K562 (cell line): ENCODE results near the gene DBH. TPM values are rescaled to one million over a fixed set of nuclear protein-coding genes. Genes with fewer than 3 reads are reported as not detected.

Experiments
- ATAC-seq: fragments of 200-7000 bp; cut with Tn5 transposase; 3 replicates; pipeline ENCODE4 v1.9.1; 2020; ENCODE audit warnings: moderate library complexity
- BruUV-seq: library from RNA; stranded (reverse); fragments of 400-500 nt; replicated peaks from 2 replicates; lab custom pipeline; 2021; lab: Mats Ljungman, UMichigan
- CTCF ChIA-PET: fragments of 300-600 bp; formaldehyde crosslinking; extraction: SDS; loops from one replicate; lab custom pipeline; 2021; ENCODE audit warnings: low intra/inter-chr PET ratio; lab: Yijun Ruan, JAX
- POLR2A ChIA-PET: fragments of 300-600, 350-650 bp; sonication (Branson Sonifier 250); formaldehyde crosslinking; extraction: SDS; loops from one replicate; lab custom pipeline; 2021; ENCODE audit warnings: antibody characterized with exemption, inconsistent platforms; lab: Yijun Ruan, JAX
- DNase-seq, 4 experiments: peaks; one replicate each; pipeline versions ENCODE4 v3.0.0 to v3.0.0-alpha.2; 2011 to 2018; ENCODE audit warnings: low spot score in 3 of 4, mixed read lengths in 3 of 4; ENCODE audit errors: extremely low read depth in 1 of 4
- FAIRE-seq: peaks from 2 replicates; lab custom pipeline; 2011; peaks lifted over from hg19 to GRCh38; lab: Jason Lieb, UNC
- H2AFZ ChIP-seq: 2 replicates; pipeline ENCODE4 v1.6.0; 2011; ENCODE audit warnings: low read depth, low read length, control low read depth, inconsistent platforms
- H3K27ac ChIP-seq: fragments of 200-600 bp; 3 replicates; pipeline ENCODE4 v1.8.0; 2011; ENCODE audit warnings: low read depth, mild to moderate bottlenecking, control low read depth, inconsistent platforms, low read length, moderate library complexity, mixed read lengths; ENCODE audit errors: extremely low read depth
- H3K27me3 ChIP-seq, 2 experiments: fragments of 300-600 bp in 1 of 2; 2 replicates in 1 of 2; 3 replicates in 1 of 2; pipeline versions ENCODE4 v1.6.0 to v1.8.0; 2011; ENCODE audit warnings: inconsistent platforms in 2 of 2, low read length in 2 of 2, mild to moderate bottlenecking in 1 of 2, mixed read lengths in 1 of 2, moderate library complexity in 1 of 2; ENCODE audit not compliant: control insufficient read depth in 2 of 2, insufficient read depth in 2 of 2
- H3K36me3 ChIP-seq: fragments of 300-600 bp; 3 replicates; pipeline ENCODE4 v1.8.0; 2011; ENCODE audit warnings: mild to moderate bottlenecking, low read length, inconsistent platforms; ENCODE audit not compliant: control insufficient read depth, insufficient read depth
- H3K4me1 ChIP-seq, 2 experiments: fragments of 200-600 bp in 1 of 2; replicated peaks in 1 of 2; 2 replicates in 1 of 2; 3 replicates in 1 of 2; pipeline versions ENCODE4 v1.5.1 to v1.8.0; 2011; ENCODE audit warnings: inconsistent platforms in 2 of 2, low read length in 2 of 2, mild to moderate bottlenecking in 1 of 2, mixed read lengths in 1 of 2, moderate library complexity in 1 of 2; ENCODE audit not compliant: control insufficient read depth in 2 of 2, insufficient read depth in 2 of 2
- H3K4me2 ChIP-seq: 2 replicates; pipeline ENCODE4 v1.6.1; 2011; ENCODE audit warnings: low read length, control low read depth, inconsistent platforms, mixed read lengths; ENCODE audit not compliant: insufficient read depth
- H3K4me3 ChIP-seq: fragments of 200-600 bp; sonication (generic), shearing (Covaris generic); 2 replicates; pipeline ENCODE4 v1.5.1; 2016; ENCODE audit warnings: control low read depth, inconsistent platforms
- H3K79me2 ChIP-seq: fragments of 200-600 bp; 3 replicates; pipeline ENCODE4 v1.8.0; 2011; ENCODE audit warnings: low read length, inconsistent platforms; ENCODE audit not compliant: control insufficient read depth, insufficient read depth
- H3K9ac ChIP-seq, 2 experiments: 2 replicates each; pipeline versions ENCODE4 v1.6.0 to v1.6.1; 2011; ENCODE audit warnings: low read depth in 2 of 2, low read length in 2 of 2, control low read depth in 1 of 2, inconsistent platforms in 1 of 2, mild to moderate bottlenecking in 1 of 2, mixed read lengths in 1 of 2; ENCODE audit not compliant: insufficient read depth in 1 of 2
- H3K9me1 ChIP-seq: one replicate; pipeline ENCODE4 v1.6.0; 2011; ENCODE audit warnings: inconsistent platforms, mild to moderate bottlenecking, low read length, moderate library complexity; ENCODE audit not compliant: control insufficient read depth, insufficient read depth
- H3K9me3 ChIP-seq: replicated peaks from 2 replicates; pipeline ENCODE4 v1.5.1; 2011; ENCODE audit warnings: low read depth, low read length, inconsistent platforms; ENCODE audit not compliant: control insufficient read depth, insufficient read depth
- H4K20me1 ChIP-seq: replicated peaks from 2 replicates; pipeline ENCODE4 v1.6.1; 2011; ENCODE audit warnings: low read length, inconsistent platforms, mixed read lengths; ENCODE audit not compliant: control insufficient read depth, insufficient read depth
- FOS ChIP-seq: IDR thresholded peaks from 3 replicates; pipeline ENCODE4 v1.6.1; 2011; ENCODE audit not compliant: insufficient read length; ENCODE audit errors: extremely low read depth
- LARP7 ChIP-seq: fragments of 450-650 bp; IDR thresholded peaks from 2 replicates; pipeline ENCODE4 v1.6.1; 2016
- SMARCA5 ChIP-seq: fragments of 450-650 bp; IDR thresholded peaks from 2 replicates; pipeline ENCODE4 v1.6.1; 2016
- U2AF1 ChIP-seq: fragments of 200-400 bp; formaldehyde crosslinking; optimal IDR thresholded peaks from 2 replicates; pipeline ENCODE3; 2017; ENCODE audit warnings: mild to moderate bottlenecking, low read depth, low read length, moderate library complexity
- WHSC1 ChIP-seq: IDR thresholded peaks from one replicate; pipeline ENCODE4 v1.6.1; 2012; ENCODE audit warnings: low read length, control low read depth, inconsistent platforms
- ZNF197 ChIP-seq: fragments of 200-800 bp; sonication (Bioruptor generic); IDR thresholded peaks from 2 replicates; pipeline ENCODE4 v1.6.1; 2016; ENCODE audit warnings: low read depth, missing genetic modification characterization, missing compliant biosample characterization
- ZNF347 ChIP-seq: fragments of 450-650 bp; formaldehyde crosslinking; IDR thresholded peaks from 2 replicates; pipeline ENCODE4 v1.4.0; 2020; ENCODE audit warnings: low read depth, mild to moderate bottlenecking, moderate library complexity
- WGBS: fragments of 100-300 bp; shearing (Covaris generic); methylation state at CpG from one replicate; pipeline ENCODE4 v1.1.6; 2016; ENCODE audit warnings: low coverage, mixed read lengths; ENCODE audit not compliant: insufficient coverage; ENCODE audit errors: missing lambda C conversion rate; 5-methylcytosine and 5-hydroxymethylcytosine counted together
- in situ Hi-C: fragments of 300-500 bp; cut with MboI; formaldehyde crosslinking; loops from 4 replicates; pipeline ENCODE4 v1.15.0; 2018; ENCODE audit warnings: inconsistent platforms, mixed read lengths
- intact Hi-C: fragments of 100-400 bp; cut with micrococcal nuclease; formaldehyde crosslinking; loops from 2 replicates; pipeline ENCODE4 v1.14.2; 2022
- polyA plus RNA-seq, 8 experiments: library from polyadenylated mRNA; depleted of rRNA in 4 of 8; stranded (reverse) in 5 of 8; unstranded in 3 of 8; fragments of >200 nt; fragmentation: Nextera tagmentation in 2 of 8; fragmentation: Illumina TruSeq in 1 of 8; extraction: Ambion mirVana in 2 of 8; extraction: Trizol in 1 of 8; gene quantifications; 2 replicates each; pipeline versions ENCODE4 v1.2.1 to v1.2.3, GENCODE V29; 2011 to 2014; ENCODE audit warnings: inconsistent platforms in 1 of 8, missing spikeins in 1 of 8
- total RNA-seq, 7 experiments: library from RNA; depleted of rRNA in 6 of 7; stranded (reverse); fragments of >200 nt in 6 of 7; fragmentation: Illumina TruSeq in 2 of 7; extraction: Trizol in 2 of 7; gene quantifications; 2 replicates each; pipeline versions ENCODE4 v1.2.1 to v1.2.3, GENCODE V29; 2011 to 2021; ENCODE audit warnings: low replicate concordance in 1 of 7
- TF ChIP-seq, protein P1 (sequence below): fragments of 450-650 bp; IDR thresholded peaks from 2 replicates; pipeline ENCODE4 v1.6.1; 2016; ENCODE audit warnings: missing biosample characterization, missing genetic modification characterization
- TF ChIP-seq, protein P2 (sequence below), 3 experiments: fragments of 200-800 bp in 1 of 3; sonication (Bioruptor generic) in 1 of 3; sonication (generic) in 1 of 3; formaldehyde crosslinking in 1 of 3; IDR thresholded peaks; 2 replicates each; pipeline versions ENCODE4 v1.6.1 to v1.8.0; 2016 to 2022; ENCODE audit warnings: mild to moderate bottlenecking in 2 of 3, missing compliant biosample characterization in 2 of 3, missing genetic modification characterization in 2 of 3, missing genetic modification reagents in 1 of 3

DBH gene
- total and polyA plus RNA-seq, 9 of the 15 experiments (the other 6 are each of a cell fraction or from before 2014, with no cell fraction given) = not detected

DNA sequence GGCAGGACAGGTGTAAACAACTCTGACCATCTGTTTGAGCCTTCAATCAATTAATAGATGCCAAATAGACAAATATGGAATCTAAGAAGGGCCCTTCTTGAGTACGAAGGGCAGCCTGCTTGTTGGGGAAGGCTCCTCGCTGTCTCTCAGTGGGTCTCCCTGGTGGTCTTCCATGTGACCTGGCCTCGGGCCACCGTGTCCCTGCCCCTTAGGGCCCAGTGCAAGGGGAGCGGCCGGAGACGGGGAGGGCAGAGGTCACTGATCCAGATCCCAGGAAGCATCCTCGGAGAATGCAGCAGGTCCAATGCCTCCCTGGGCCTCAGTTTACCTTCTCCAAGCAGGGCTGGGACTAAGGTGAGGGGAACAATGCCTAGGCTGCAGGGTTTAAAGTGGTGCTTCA, 2.5 kb downstream of the DBH start:
- H3K4me3 ChIP-seq = no peak overlapping the region
- no peak overlapping the region for H3K9ac ChIP-seq
- BruUV-seq = no TSS peak
- no peak overlapping the region for H3K27ac ChIP-seq
- no peaks in the 10 kb centered on the region for H3K9me3 ChIP-seq
- H3K9me1 ChIP-seq = peaks cover 3% of the 10 kb centered on the region
- H3K79me2 ChIP-seq = no peaks in the 10 kb centered on the region
- TF ChIP-seq ZNF197 (CRISPR knock-in tag) = no peak
- TF ChIP-seq, protein P1, sequence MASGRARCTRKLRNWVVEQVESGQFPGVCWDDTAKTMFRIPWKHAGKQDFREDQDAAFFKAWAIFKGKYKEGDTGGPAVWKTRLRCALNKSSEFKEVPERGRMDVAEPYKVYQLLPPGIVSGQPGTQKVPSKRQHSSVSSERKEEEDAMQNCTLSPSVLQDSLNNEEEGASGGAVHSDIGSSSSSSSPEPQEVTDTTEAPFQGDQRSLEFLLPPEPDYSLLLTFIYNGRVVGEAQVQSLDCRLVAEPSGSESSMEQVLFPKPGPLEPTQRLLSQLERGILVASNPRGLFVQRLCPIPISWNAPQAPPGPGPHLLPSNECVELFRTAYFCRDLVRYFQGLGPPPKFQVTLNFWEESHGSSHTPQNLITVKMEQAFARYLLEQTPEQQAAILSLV (tag) = no peak
- TF ChIP-seq ZNF347 (CRISPR knock-in tag) = no peak
- TF ChIP-seq, all 486 proteins: peak for 0
- H2AFZ ChIP-seq = no peak overlapping the region
- no peak for DNase-seq
- H3K4me2 ChIP-seq = no peak overlapping the region
- H3K4me1 ChIP-seq = peaks cover 0 to 5% of the 10 kb centered on the region in 2 experiments; a peak in 3 of 5 replicates
- no peak for FAIRE-seq
- in situ Hi-C loops = no loop called here
- POLR2A ChIA-PET = no interaction called here
- ATAC-seq = no peak
- 1% methylated on average over 8 of the region's 8 CpGs for WGBS
- no peaks in the 10 kb centered on the region for H3K36me3 ChIP-seq
- CTCF ChIA-PET = no interaction called here
- peaks cover 16% of the 10 kb centered on the region for H4K20me1 ChIP-seq
- intact Hi-C loops = no loop called here
- peaks cover 7 to 89% of the 10 kb centered on the region in 2 experiments; a peak in 4 of 5 replicates for H3K27me3 ChIP-seq

DNA sequence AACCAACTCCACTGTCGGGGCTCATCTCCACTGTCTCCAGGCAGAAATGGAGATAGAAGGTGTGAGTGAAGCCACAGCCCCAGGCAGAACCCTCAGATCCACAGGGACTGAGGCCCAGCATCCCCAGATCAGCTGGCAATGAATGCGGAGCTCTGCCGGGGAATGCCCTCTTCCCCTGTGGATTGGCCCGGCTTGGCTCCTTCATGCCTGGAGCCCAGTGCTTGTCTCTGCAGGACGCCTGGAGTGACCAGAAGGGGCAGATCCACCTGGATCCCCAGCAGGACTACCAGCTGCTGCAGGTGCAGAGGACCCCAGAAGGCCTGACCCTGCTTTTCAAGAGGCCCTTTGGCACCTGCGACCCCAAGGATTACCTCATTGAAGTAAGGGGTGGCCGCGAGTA, 3.5 kb downstream of the DBH start:
- no TSS peak for BruUV-seq
- ChIA-PET POLR2A (interaction anchor here (0.6 kb wide), 2 partner anchors 14 to 72 kb away, joined by 3 read pairs; no protein-coding TSS in a partner anchor), CTCF (no interaction called here)
- no peaks in the 10 kb centered on the region for H3K9me3 ChIP-seq
- no peaks in the 10 kb centered on the region for H3K4me1 ChIP-seq
- WGBS = 0% methylated on average over 8 of the region's 8 CpGs
- no peak overlapping the region for H3K4me3 ChIP-seq
- no peak overlapping the region for H3K27ac ChIP-seq
- peaks cover 3% of the 10 kb centered on the region for H3K9me1 ChIP-seq
- DNase-seq = no peak
- no peaks in the 10 kb centered on the region for H3K79me2 ChIP-seq
- no peaks in the 10 kb centered on the region for H3K36me3 ChIP-seq
- intact Hi-C loops = no loop called here
- in situ Hi-C loops = no loop called here
- H3K9ac ChIP-seq = no peak overlapping the region
- no peak overlapping the region for H3K4me2 ChIP-seq
- no peak for ATAC-seq
- H4K20me1 ChIP-seq = peaks cover 14% of the 10 kb centered on the region
- no peak overlapping the region for H2AFZ ChIP-seq
- H3K27me3 ChIP-seq = peaks cover 10 to 92% of the 10 kb centered on the region in 2 experiments; a peak in 4 of 5 replicates
- no peak for FAIRE-seq
- TF ChIP-seq SMARCA5 (no peak), FOS (no peak), WHSC1 (no peak), U2AF1 (no peak), LARP7 (no peak)
- TF ChIP-seq, protein P2, sequence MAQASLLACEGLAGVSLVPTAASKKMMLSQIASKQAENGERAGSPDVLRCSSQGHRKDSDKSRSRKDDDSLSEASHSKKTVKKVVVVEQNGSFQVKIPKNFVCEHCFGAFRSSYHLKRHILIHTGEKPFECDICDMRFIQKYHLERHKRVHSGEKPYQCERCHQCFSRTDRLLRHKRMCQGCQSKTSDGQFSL (CRISPR knock-in tag; IDR thresholded peaks at IDR 0.05) = no peak
- TF ChIP-seq, protein P2 (tag; IDR thresholded peaks at IDR 0.05) = no peak
